Heart left ventricle (tissue), 16 donors: ENCODE measurements around the gene AJAP1. TPM values are rescaled to one million over a fixed set of nuclear protein-coding genes. Genes with fewer than 3 reads are reported as not detected.

Experiments
- ATAC-seq, 4 donors: fragments of 200-7000 bp; cut with Tn5 transposase; one replicate each; pipeline ENCODE4 v1.9.1; 2020 to 2022; ENCODE audit warnings: moderate library complexity in 4 of 4, mild to moderate bottlenecking in 3 of 4, moderate number of reproducible peaks in 1 of 4
- DNase-seq, 5 donors: peaks; one replicate each; pipeline ENCODE4 v3.0.0-alpha.2; 2020
- H3K27ac ChIP-seq, 12 donors: fragments of 200-600 bp; sonication (generic) in 4 of 12; one replicate each; pipeline versions ENCODE4 v1.5.0 to v1.8.0; 2016 to 2022; ENCODE audit warnings: mild to moderate bottlenecking in 2 of 12
- H3K27me3 ChIP-seq, 9 donors: fragments of 200-600 bp; sonication (generic) in 2 of 9; one replicate each; pipeline versions ENCODE4 v1.5.1 to v1.8.0; 2016 to 2022; ENCODE audit warnings: mild to moderate bottlenecking in 3 of 9
- H3K36me3 ChIP-seq, 9 donors: fragments of 200-600 bp; sonication (generic) in 2 of 9; one replicate each; pipeline versions ENCODE4 v1.5.0 to v1.8.0; 2018 to 2022; ENCODE audit warnings: mild to moderate bottlenecking in 2 of 9
- H3K4me1 ChIP-seq, 12 donors: fragments of 200-600 bp; sonication (generic) in 4 of 12; one replicate each; pipeline versions ENCODE4 v1.5.0 to v1.8.0; 2016 to 2022; ENCODE audit warnings: mild to moderate bottlenecking in 3 of 12
- H3K4me3 ChIP-seq, 12 donors: fragments of 200-600 bp; sonication (generic) in 4 of 12; one replicate each; pipeline versions ENCODE4 v1.5.0 to v1.8.0; 2017 to 2022; ENCODE audit warnings: mild to moderate bottlenecking in 9 of 12, moderate library complexity in 4 of 12
- H3K9me3 ChIP-seq, 12 donors: fragments of 200-600 bp; sonication (generic) in 4 of 12; one replicate each; pipeline versions ENCODE4 v1.5.0 to v1.8.0; 2016 to 2022; ENCODE audit warnings: mild to moderate bottlenecking in 1 of 12
- CTCF ChIP-seq, 12 donors: fragments of 200-600 bp; sonication (generic) in 4 of 12; IDR thresholded peaks; one replicate each; pipeline versions ENCODE4 v1.5.0 to v1.8.0; 2018 to 2022; ENCODE audit warnings: antibody characterized with exemption in 12 of 12, mild to moderate bottlenecking in 5 of 12
- POLR2A ChIP-seq, 2 donors: fragments of 450-650 bp; IDR thresholded peaks; one replicate each; pipeline ENCODE4 v1.6.1; 2017; ENCODE audit warnings: antibody characterized with exemption in 2 of 2, mild to moderate bottlenecking in 2 of 2, moderate library complexity in 2 of 2
- WGBS, 4 donors: extraction: QIAGEN DNeasy Blood & Tissue Kit in 2 of 4; methylation state at CpG; one replicate each; pipeline versions ENCODE4 v1.1.5 to v1.1.7; 2013 to 2018; 5-methylcytosine and 5-hydroxymethylcytosine counted together
- intact Hi-C, 10 donors: fragments of 100-400 bp; cut with DNase I; formaldehyde crosslinking; loops; one replicate each; pipeline versions ENCODE4 v1.11.1 to v1.14.2; 2022
- polyA plus RNA-seq, 2 donors: library from polyadenylated mRNA; stranded (reverse); fragments of 200-250 nt; gene quantifications; one replicate each; pipeline ENCODE4 v1.2.3, GENCODE V29; 2013
- total RNA-seq, 9 donors: library from RNA; depleted of rRNA in 2 of 9; stranded (reverse); fragments of >200 nt in 2 of 9; fragmentation: NEBNext Ultra II Directional in 3 of 9; extraction: Animal tissue kit (Norgen Biotek cat#: 25700) in 3 of 9; gene quantifications; one replicate each; pipeline versions ENCODE4 v1.1.0 to v1.2.4, GENCODE V29; 2016 to 2023
- donor health status: ischemic (EF 13 %, LVEDD 7.1; RV severe dilation, severe dysfunction).
- donor health status: healthy with polysubstance abuse.
- donor health status: DM: no; HTN: yes; CAD: no.
- donor health status: DM: no; HTN: no; CAD: no.
- donor health status: ischemic (EF 25% LVEDD 6.9; RV normal size, moderate dysfunction).
- donor health status: ischemic (EF 25% LVEDD 5.7; RV mildly dilated, moderate dysfunction).
- donor health status: healthy.
- donor health status: DM: yes; HTN: yes; CAD: no.
- donor health status: ischemic (EF 35%, LVEDD 5.7; RV mildly dilated, moderate dysfunction).
- donor health status: nonischemic (EF 11% LVEDD 7.7; RV severe dilation, severe dysfunction).
- donor health status: DM: yes; HTN: yes; CAD: no.
- donor health status: PGD.
- donor health status: ischemic (EF 29% LVEDD 5.4; RV normal size, mild dysfunction).
- donor health status: nonischemic (EF 23%, LVEDD 6.1; RV moderate dilation, normal function).

Gene AJAP1
- total and polyA plus RNA-seq, 11 donors, result 0.01 to 0.67 (median 0.07) TPM; not detected in 2

GRCh38 chr1:4674117-4674516, 19.7 kb downstream of the AJAP1 start:
- Histone ChIP-seq H3K4me1 (no peaks in the 10 kb centered on the region), H3K4me3 (no peak overlapping the region), H3K9me3 (peaks cover 0 to 21% (median 4%) of the 10 kb centered on the region in 12 donors), H3K27ac (no peak overlapping the region), H3K36me3 (no peaks in the 10 kb centered on the region), H3K27me3 (peaks cover 0 to 9% (median 0%) of the 10 kb centered on the region in 9 donors)
- DNase-seq (no peak), ATAC-seq (no peak)
- intact Hi-C loops, result no loop called here
- no peak for TF ChIP-seq POLR2A (IDR thresholded peaks at IDR 0.05)
- TF ChIP-seq CTCF (IDR thresholded peaks at IDR 0.05), result no peak
- WGBS, 4 donors, result 67 to 84% (median 70%) methylated on average over 5 of the region's 5 CpGs

GRCh38 chr1:4674676-4675075, 20.3 kb downstream of the AJAP1 start:
- DNase-seq, result no peak
- no peak overlapping the region for H3K27ac ChIP-seq
- no peak for ATAC-seq
- H3K4me3 ChIP-seq, result no peak overlapping the region
- peaks cover 0 to 24% (median 4%) of the 10 kb centered on the region in 12 donors for H3K9me3 ChIP-seq
- no peaks in the 10 kb centered on the region for H3K36me3 ChIP-seq
- 78 to 86% (median 83%) methylated on average over 12 to 13 of the region's 13 CpGs for WGBS, 4 donors
- intact Hi-C loops, result no loop called here
- no peaks in the 10 kb centered on the region for H3K4me1 ChIP-seq
- H3K27me3 ChIP-seq, result peaks cover 0 to 9% (median 0%) of the 10 kb centered on the region in 9 donors
- TF ChIP-seq POLR2A (IDR thresholded peaks at IDR 0.05) (no peak), CTCF (IDR thresholded peaks at IDR 0.05) (no peak)

- DNase-seq (no peak), ATAC-seq (no peak)
- H3K4me1 ChIP-seq, result no peaks in the 10 kb centered on the region
- no peak overlapping the region for H3K4me3 ChIP-seq
- intact Hi-C loops, result no loop called here
- TF ChIP-seq CTCF (IDR thresholded peaks at IDR 0.05) (no peak), POLR2A (IDR thresholded peaks at IDR 0.05) (no peak)
- 74 to 80% (median 77%) methylated on average over 21 of the region's 21 CpGs for WGBS, 4 donors
- H3K27me3 ChIP-seq, result peaks cover 0 to 9% (median 0%) of the 10 kb centered on the region in 9 donors
- H3K27ac ChIP-seq, result no peak overlapping the region
- H3K9me3 ChIP-seq, result peaks cover 0 to 33% (median 5%) of the 10 kb centered on the region in 12 donors
- no peaks in the 10 kb centered on the region for H3K36me3 ChIP-seq
Measured at GRCh38 chr1:4675454-4676186, 21.2 kb downstream of the AJAP1 start.

- H3K9me3 ChIP-seq, result peaks cover 0 to 35% (median 7%) of the 10 kb centered on the region in 12 donors
- ATAC-seq (no peak), DNase-seq (no peak)
- no peaks in the 10 kb centered on the region for H3K36me3 ChIP-seq
- intact Hi-C loops, result no loop called here
- TF ChIP-seq CTCF (IDR thresholded peaks at IDR 0.05) (no peak), POLR2A (IDR thresholded peaks at IDR 0.05) (no peak)
- H3K4me3 ChIP-seq, result no peak overlapping the region
- H3K27me3 ChIP-seq, result peaks cover 0 to 9% (median 0%) of the 10 kb centered on the region in 9 donors
- H3K27ac ChIP-seq, result no peak overlapping the region
- 79 to 84% (median 81%) methylated on average over 9 of the region's 9 CpGs for WGBS, 4 donors
- H3K4me1 ChIP-seq, result no peaks in the 10 kb centered on the region
Measured at GRCh38 chr1:4676253-4676652, 21.8 kb downstream of the AJAP1 start.
